ENCODE data around the gene IL1RAP. TPM values are rescaled to one million over a fixed set of nuclear protein-coding genes. Genes with fewer than 3 reads are reported as not detected.

IL1RAP gene
- total RNA-seq, 1 donor from 2014 or later: 4.4 TPM

DNA sequence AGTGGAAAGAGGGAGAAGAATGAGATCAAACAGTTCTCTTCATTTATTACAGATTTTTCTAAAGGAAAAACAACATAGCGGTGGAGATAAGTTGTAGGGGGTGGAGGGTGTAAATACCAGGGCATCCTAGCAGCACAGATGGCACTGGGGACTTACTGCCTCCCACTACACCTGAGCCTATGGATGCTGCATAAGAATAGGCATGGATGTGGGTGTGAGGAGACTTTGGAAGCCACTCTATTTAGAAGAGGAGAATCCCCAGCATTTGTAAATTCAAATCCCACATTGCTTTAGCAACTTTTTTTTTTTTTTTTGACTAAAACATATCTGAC, 27.4 kb upstream of the IL1RAP start:
- Mint-ChIP-seq H3K27me3 (ENCODE audit: low read depth) (no peaks in the 10 kb centered on the region), H3K9me3 (no peaks in the 10 kb centered on the region), H3K36me3 (ENCODE audit: low read depth) (no peaks in the 10 kb centered on the region), H3K4me1 (peaks cover 5% of the 10 kb centered on the region), H3K27ac (ENCODE audit: unreplicated experiment) (no peak overlapping the region), H3K4me3 (no peak overlapping the region)
- TF ChIP-seq, protein P1, sequence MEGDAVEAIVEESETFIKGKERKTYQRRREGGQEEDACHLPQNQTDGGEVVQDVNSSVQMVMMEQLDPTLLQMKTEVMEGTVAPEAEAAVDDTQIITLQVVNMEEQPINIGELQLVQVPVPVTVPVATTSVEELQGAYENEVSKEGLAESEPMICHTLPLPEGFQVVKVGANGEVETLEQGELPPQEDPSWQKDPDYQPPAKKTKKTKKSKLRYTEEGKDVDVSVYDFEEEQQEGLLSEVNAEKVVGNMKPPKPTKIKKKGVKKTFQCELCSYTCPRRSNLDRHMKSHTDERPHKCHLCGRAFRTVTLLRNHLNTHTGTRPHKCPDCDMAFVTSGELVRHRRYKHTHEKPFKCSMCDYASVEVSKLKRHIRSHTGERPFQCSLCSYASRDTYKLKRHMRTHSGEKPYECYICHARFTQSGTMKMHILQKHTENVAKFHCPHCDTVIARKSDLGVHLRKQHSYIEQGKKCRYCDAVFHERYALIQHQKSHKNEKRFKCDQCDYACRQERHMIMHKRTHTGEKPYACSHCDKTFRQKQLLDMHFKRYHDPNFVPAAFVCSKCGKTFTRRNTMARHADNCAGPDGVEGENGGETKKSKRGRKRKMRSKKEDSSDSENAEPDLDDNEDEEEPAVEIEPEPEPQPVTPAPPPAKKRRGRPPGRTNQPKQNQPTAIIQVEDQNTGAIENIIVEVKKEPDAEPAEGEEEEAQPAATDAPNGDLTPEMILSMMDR (conservative IDR thresholded peaks at IDR 0.05): no peak
- DNase-seq (ENCODE audit: low read depth, low spot score): no peak

DNA sequence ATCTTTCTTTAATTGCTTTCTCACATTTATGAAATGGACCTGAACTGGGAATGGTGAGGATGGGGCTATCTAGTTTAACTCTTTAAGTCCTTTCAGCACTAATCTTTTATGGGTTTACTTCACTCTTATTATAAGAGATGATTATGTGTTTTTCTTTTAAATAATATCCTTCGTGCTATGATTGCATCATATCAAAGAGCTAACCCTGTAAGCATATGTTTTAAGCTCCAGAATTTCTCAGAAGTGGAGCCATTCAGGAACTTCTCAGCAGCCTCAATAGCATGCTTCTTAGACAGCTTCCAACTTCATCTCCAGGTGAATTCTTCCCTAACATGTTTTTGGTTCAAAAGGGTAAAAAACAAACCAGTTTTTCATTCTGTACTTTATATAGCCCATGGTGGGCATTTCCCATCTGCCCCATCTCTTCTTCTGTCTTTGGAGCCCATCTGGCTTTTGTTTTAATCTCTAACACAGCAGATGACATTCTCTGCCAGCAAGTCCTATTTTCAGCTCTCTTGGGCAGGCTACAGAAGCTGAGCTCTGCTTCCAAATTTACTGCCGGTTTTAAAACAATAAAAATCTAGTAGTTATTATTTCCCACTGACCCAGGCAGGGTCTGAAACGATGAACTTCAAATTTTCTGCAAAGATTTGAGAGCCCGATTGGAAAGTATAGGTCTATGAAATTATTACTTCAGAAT, 26.8 kb upstream of the IL1RAP start:
- peaks cover 5% of the 10 kb centered on the region for H3K4me1 Mint-ChIP-seq
- H3K27me3 Mint-ChIP-seq (ENCODE audit: low read depth): no peaks in the 10 kb centered on the region
- TF ChIP-seq, protein P1 (conservative IDR thresholded peaks at IDR 0.05): no peak
- H3K9me3 Mint-ChIP-seq: no peaks in the 10 kb centered on the region
- no peaks in the 10 kb centered on the region for H3K36me3 Mint-ChIP-seq (ENCODE audit: low read depth)
- no peak overlapping the region for H3K27ac Mint-ChIP-seq (ENCODE audit: unreplicated experiment)
- DNase-seq (ENCODE audit: low read depth, low spot score): no peak
- H3K4me3 Mint-ChIP-seq: no peak overlapping the region

DNA sequence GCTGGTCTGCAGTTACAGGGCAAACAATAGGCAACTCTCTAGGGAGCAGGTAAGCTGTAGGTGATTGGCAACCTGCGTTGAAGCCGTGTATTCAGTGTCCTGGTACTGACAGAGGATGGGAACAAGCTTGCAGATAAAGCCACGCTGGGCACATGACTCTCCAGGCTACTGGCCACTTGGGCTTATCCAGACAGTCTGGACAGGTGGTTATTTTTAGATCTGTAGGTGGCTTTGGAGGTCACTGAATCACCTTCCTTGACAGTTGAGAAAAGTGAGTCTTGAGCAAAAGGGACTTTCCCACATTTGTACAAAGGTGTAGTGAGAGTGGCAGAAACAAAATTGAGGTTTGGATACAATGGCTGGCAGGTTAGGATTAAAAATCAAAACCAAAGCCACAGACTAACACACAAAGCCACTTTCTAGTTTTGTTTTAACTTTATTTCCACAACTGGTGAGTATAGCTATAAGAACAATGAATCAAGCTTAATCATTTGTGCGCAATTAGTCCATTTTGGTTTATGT, 22.3 kb upstream of the IL1RAP start:
- H3K36me3 Mint-ChIP-seq (ENCODE audit: low read depth): no peaks in the 10 kb centered on the region
- no peak overlapping the region for H3K27ac Mint-ChIP-seq (ENCODE audit: unreplicated experiment)
- no peaks in the 10 kb centered on the region for H3K9me3 Mint-ChIP-seq
- DNase-seq (ENCODE audit: low read depth, low spot score): no peak
- TF ChIP-seq, protein P1 (conservative IDR thresholded peaks at IDR 0.05): no peak
- H3K4me1 Mint-ChIP-seq: peaks cover 3% of the 10 kb centered on the region
- H3K4me3 Mint-ChIP-seq: no peak overlapping the region
- H3K27me3 Mint-ChIP-seq (ENCODE audit: low read depth): no peaks in the 10 kb centered on the region

DNA sequence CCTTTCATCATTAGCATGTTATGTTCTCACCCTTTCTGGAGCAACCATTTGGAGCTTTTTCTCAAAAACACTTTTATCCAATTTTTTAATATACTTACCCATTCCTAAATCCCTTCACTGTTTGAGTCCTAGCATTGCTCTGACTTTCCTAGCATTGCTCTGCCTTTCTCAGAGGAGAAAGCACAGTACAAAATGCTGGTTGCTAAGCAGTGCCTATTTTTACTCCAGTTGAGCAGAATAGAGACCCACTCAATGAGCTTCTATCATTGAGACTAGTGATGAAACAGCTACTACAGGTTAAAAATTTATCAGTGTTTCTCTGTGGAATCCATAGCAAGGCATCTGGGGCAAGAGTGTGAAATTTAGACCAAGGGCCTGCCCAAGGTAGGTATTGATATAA, 21.8 kb upstream of the IL1RAP start:
- H3K27ac Mint-ChIP-seq (ENCODE audit: unreplicated experiment): no peak overlapping the region
- TF ChIP-seq, protein P1 (conservative IDR thresholded peaks at IDR 0.05): no peak
- no peaks in the 10 kb centered on the region for H3K27me3 Mint-ChIP-seq (ENCODE audit: low read depth)
- DNase-seq (ENCODE audit: low read depth, low spot score): no peak
- H3K4me1 Mint-ChIP-seq: peaks cover 8% of the 10 kb centered on the region
- no peaks in the 10 kb centered on the region for H3K36me3 Mint-ChIP-seq (ENCODE audit: low read depth)
- H3K9me3 Mint-ChIP-seq: no peaks in the 10 kb centered on the region
- no peak overlapping the region for H3K4me3 Mint-ChIP-seq

DNA sequence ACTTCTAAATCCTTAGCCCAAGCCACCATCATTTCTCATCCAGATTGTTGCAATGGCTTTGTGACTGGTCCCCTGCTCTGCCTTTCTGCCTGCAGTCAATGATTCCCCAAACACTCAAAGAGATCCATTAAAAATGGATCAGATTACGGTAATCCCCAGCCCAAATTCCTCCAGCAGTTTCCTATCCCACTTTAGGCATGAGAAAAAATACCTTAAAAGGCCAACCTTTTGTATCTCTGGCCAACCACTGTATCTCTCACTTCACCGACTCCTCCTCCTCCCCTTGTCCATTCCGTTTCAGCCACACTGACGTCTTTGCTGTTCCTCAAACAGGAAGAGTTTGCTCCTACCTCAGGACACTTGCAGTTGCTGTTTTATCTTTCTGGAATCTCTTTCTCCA, 20.9 kb upstream of the IL1RAP start:
- Mint-ChIP-seq H3K4me3 (no peak overlapping the region), H3K27me3 (ENCODE audit: low read depth) (no peaks in the 10 kb centered on the region), H3K9me3 (no peaks in the 10 kb centered on the region), H3K36me3 (ENCODE audit: low read depth) (no peaks in the 10 kb centered on the region), H3K27ac (ENCODE audit: unreplicated experiment) (no peak overlapping the region), H3K4me1 (peaks cover 15% of the 10 kb centered on the region)
- no peak for DNase-seq (ENCODE audit: low read depth, low spot score)
- TF ChIP-seq, protein P1 (conservative IDR thresholded peaks at IDR 0.05): no peak
